Ramos (cell line): ENCODE measurements around the gene EGFL6.
"Not testable (repeated sequence)": the region's sequence is repeated elsewhere in the genome, so short reads cannot be mapped to it uniquely, and the experiment has no call there.

Experiments
- in situ Hi-C: fragments of 300-500 bp; cut with MboI; formaldehyde crosslinking; loops from one replicate; pipeline ENCODE4 v1.14.3; 2022; ENCODE audit warnings: low sequenced_read_pairs; ENCODE audit not compliant: unreplicated experiment

EGFL6 gene

DNA sequence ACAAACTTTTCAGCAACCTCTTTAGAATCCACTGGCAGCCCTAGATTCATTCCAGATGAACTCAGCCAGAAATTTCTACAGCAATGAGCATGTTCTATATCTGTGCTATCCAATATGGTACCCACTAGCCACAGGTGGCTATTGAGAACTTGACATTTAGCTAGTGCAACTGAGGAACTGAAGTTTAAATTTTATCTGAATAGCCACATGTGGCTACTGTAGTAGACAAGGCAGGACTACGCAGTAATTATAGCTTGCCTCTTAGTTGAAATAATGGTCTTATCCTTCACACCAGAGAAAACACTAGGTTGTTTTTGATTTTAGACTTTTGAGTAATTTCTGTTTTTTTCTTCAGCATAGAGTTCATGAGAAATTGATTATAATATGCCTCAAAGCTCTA lies 80.9 kb downstream of the EGFL6 start:
- in situ Hi-C loops, result loop anchor here (10.0 kb wide), 2 partner anchors 146 to 384 kb away; no protein-coding TSS in a partner anchor

DNA sequence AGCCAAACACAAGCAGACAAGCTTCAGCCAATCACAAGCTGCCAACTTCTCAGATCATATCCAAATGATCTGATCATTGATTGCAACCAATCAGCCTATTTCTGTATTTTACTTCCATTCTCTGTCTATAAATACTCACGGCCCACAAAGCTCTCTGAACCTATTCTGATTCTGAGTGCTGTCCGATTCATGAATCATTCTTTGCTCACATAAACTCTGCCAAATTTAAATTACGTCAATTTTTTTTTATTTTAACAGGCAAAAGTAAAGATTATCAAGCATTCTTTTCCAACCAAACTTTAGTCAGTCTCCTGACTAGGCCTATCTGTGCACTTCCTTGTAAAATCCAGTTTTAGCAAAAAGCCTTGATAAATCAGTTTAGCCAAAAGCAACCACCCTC lies 81.7 kb downstream of the EGFL6 start:
- in situ Hi-C loops, result loop anchor here (10.0 kb wide), 2 partner anchors 146 to 384 kb away; no protein-coding TSS in a partner anchor

DNA sequence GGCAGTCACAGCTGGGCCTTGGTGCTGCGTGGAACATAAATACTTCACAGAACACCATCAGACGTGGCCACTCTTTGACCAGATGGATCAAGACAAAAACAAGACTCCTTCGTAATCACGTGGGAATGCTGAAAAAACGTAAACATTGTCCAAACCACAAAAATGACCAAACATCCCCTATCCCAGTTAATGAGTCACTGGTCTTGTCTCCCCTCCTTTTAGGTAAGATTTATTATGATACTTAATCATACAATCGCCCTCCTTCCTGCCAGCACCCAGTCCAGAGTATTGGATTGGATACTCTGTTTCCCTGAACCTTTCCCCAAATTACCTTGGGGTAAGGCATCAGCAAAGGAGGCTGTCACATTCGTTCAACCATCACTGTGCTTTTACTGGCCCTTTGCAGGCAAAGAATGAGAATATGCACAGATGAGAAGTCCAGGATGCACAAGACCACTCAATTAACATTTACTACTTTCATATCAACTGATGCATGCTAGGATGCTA lies 82.9 kb downstream of the EGFL6 start:
- in situ Hi-C loops, result loop anchor here (10.0 kb wide), 2 partner anchors 148 to 382 kb away; no protein-coding TSS in a partner anchor

DNA sequence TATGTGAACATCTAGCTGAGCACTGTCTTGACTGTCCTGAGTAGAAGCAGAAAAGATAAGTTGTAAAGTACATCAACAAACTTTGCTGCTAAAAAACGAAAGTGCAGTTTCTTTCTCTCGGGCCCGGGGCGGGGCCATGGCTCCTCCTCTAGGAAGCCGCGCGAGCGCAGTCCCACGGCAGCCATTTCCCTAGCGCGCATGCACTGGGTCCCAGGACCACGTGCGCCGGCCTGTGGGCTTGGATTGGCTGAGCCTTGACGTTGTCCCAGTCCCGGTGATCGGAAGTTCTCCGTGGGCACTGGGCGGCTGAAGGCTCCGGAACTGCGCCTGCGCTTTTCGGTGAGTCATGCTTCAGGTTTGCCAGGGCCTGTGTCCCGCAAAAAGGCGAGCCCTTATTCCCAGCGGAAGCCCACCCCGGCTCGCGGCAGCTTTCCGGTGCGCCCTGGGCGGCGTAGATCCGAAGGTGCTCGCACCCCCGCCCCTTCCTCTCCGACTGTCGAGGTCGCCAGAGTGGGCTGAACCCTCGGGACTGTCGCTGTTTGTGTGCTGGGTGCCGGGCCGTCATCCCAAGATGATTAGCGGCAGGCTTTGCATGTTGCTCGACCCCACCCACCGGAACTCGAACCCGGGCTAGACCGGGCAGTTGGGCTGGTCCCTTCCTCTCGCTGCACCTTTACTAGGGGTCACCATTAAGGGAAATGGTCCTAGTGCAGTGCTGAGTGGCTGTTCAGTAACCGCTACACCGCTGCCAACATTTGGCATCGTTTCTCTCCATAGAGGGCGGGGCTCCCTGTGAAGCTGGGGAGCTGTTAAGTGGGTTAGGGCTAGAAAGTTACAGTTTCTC lies 83.7 kb downstream of the EGFL6 start, which contains the start of gene TCEANC:
Gene TCEANC, plus strand, starts transcription at position 292 of the 844 bp plus-strand sequence. CDS start 9,368 bp downstream, outside the sequence.
- in situ Hi-C loops, result loop anchor here (10.0 kb wide), 2 partner anchors 148 to 382 kb away; no protein-coding TSS in a partner anchor

DNA sequence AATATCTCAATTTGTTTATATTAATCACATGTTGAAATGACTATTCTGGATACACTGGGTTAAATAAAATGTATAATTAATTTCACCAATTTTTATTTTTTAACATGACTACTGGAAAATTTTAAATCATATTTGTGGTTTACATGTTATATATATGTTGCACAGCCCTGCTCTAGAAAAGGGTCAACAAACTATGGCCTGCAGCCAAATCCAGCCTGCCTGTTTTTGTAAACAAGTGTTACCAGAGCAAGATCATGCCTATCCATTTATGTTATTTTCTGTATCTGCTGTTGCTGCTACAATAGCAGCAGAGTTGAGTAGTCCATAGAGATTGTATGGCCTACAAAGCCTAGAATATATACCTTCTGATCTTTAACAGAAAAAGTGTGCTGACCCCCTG lies 84.7 kb downstream of the EGFL6 start:
- in situ Hi-C loops, result loop anchor here (10.0 kb wide), 2 partner anchors 149 to 381 kb away; no protein-coding TSS in a partner anchor

DNA sequence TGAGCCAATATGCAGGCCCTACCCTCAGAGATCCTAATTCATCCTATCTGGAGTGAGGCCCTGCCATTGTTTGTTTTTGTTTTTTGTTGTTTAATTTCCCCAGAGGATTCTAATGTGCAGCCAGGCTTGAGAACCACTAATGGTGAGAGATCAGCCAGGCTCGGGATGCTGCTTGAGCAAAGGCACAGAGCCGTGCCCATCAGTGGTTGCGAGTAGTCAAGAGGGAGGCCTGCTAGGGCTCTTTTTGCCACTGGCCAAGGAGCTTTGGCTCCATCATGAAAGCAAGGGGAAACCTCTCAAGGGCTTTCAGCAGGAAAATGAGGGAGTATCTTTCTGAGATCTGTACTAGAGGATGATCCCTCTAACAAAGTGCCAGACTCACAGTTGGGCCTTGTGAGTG lies 86.3 kb downstream of the EGFL6 start:
- in situ Hi-C loops, result loop anchor here (10.0 kb wide), 2 partner anchors 151 to 379 kb away; no protein-coding TSS in a partner anchor

DNA sequence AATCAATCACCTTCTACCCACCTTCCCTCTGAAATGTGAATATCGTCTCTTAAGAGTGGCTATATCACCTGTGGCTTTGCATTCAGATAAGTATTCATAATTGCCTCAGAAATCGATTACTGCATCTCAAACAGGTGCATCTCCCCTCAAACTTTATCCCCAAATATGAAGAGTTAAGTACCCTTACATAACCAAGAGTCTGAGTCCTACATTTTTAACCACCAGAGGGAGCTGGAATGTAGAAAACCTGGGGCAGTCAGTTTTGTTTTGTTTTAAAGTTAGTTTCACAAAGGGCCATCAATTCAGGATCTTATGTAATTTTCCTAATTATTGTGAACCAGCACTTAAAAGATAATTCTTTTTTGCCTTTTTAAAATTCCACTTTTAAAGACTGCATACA lies 89.2 kb downstream of the EGFL6 start:
- in situ Hi-C loops, result loop anchor here (10.0 kb wide), 2 partner anchors 154 to 376 kb away; no protein-coding TSS in a partner anchor

DNA sequence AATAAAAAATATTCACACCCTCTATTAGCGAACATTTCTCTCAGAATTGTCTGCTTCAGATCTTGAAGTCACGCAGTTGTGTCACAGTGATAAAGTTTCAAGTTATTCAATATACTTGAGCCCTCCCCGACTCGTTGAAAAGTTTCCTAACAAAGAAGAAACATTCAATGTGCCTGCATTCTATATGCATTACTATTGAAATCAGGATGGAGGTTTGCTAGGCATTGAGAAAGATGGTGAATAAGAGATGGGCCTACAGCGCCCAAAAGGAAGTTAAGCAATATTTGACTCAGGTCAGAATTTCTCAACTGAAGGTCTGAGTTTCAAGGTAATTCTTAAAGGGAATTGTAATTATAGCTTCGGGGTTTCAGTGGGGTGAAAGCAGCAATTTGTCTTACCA lies 89.7 kb downstream of the EGFL6 start:
- in situ Hi-C loops, result loop anchor here (10.0 kb wide), 2 partner anchors 154 to 376 kb away; no protein-coding TSS in a partner anchor

DNA sequence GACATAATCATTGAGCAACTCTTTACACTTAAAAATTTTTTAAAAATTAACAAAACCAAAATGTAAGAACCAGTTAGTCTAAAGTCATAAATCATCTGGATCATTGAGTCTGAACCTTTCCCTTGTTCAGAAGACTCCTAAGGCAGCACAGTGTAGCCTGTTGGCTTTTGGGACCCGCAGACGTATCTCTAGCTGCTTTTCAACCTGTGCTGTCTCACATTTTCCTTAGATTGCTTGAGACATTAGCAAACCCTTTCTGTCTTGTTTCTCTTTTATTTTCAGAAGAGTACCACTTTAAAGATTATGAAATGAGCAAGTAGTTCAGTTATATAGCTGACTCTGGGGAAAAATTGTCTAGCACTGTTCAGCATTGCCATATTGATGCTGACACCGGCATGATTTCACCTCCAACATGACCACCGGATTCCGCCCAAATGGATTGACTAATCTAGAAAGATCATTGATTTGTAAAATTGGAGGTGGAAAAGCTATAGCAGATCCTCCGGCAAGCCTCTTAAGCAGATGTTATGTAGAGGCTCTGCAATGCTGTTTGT lies 92.4 kb downstream of the EGFL6 start:
- in situ Hi-C loops, result loop anchor here (10.0 kb wide), 1 partner anchor 83 kb away; no protein-coding TSS in a partner anchor

DNA sequence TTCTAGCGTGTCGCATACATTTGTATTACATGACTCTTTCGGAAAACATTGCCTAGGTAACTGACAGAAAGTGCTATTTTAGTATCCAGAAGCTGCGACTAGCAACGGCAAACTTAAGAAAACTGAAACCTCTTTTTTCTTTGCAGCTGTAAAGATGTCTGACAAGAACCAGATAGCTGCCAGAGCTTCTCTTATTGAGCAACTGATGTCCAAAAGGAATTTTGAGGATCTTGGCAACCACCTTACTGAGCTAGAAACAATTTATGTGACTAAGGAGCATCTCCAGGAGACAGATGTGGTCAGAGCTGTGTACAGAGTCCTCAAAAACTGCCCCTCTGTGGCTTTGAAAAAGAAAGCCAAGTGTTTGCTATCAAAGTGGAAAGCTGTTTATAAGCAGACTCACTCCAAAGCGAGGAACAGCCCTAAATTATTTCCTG lies 93.0 kb downstream of the EGFL6 start:
- in situ Hi-C loops, result loop anchor here (10.0 kb wide), 1 partner anchor 82 kb away; no protein-coding TSS in a partner anchor

DNA sequence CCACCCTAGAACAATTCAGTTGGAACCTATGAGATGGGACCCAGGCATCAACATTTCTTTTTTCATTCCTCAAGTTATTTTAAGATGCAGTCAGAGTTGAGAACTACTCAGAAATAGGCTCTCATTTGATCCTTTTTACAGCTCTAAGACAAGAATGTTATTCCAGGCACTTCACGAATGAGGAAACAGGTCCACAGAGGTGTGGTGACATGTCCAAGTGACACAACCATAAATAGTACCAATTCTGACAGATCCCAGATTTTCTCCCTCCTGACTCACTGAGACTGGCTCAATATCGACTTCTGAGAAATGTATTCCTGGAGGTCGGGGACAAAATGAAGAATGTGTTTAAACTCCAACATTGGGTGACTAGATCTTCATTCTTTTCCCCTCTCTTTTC lies 94.6 kb downstream of the EGFL6 start:
- in situ Hi-C loops, result loop anchor here (10.0 kb wide), 1 partner anchor 81 kb away; no protein-coding TSS in a partner anchor

DNA sequence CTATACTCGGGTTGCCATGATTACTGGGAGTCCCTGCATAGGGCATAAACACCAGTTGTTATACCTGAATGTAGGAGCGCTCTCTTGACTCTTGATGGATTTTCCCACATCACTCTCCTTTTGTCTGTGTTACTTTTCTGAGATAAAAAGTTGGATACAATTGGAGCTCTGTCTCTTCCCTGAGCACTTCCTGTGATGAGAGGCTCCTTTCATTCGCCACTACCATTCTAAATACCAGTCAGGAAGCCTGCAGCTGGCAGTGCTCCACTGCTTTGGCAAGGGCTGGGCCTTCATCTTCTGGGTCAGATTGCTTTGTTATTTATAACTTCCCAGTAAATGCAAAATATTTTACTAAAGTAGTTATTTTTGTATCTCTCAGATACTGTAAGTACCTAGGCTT lies 97.4 kb downstream of the EGFL6 start:
- in situ Hi-C loops, result loop anchor here (10.0 kb wide), 1 partner anchor 78 kb away; no protein-coding TSS in a partner anchor

DNA sequence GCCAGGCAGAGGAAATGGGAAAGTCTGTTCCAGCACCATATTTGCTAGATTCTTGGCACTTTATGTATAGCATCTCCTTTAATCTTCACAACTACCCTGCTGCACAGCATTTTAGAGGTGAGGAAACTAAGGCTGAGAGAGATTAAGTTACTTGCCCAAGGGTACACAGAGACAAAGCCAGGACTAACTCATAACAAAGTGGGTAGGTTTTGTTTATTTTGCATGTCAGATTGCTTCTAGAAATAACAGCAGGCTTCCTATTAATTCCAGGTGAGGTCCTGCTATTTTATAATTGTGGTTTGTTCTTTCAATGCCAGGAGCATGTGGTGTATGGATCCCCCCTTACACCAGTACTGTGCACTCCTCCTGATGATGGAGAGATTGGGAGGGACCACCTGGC lies 98.5 kb downstream of the EGFL6 start:
- in situ Hi-C loops, result loop anchor here (10.0 kb wide), 1 partner anchor 77 kb away; no protein-coding TSS in a partner anchor

DNA sequence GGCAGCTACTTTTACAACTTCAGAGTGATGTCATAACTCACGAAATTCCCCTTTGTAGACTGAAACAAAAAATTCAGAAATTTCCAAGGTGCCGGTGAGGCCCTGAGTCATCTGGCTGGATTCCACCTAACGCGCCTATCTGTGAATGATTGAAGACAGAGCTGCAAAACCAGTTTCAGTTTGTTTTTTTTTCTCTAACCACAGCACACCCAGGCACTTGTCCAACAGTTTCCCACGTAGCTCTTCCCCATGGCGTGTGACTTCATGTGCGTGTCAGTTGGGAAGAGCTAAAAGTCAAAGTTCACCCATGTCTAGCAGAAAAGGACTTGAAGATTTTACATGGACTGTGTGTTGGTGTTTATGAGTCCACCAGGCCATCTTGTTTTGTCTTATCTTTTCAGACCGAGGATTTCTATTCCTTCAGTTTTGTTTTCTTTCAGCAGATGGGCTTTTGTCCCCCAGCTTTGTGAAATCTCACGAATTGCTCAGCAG lies 99.9 kb downstream of the EGFL6 start:
- in situ Hi-C loops, result loop anchor here (10.0 kb wide), 1 partner anchor 76 kb away; no protein-coding TSS in a partner anchor

DNA sequence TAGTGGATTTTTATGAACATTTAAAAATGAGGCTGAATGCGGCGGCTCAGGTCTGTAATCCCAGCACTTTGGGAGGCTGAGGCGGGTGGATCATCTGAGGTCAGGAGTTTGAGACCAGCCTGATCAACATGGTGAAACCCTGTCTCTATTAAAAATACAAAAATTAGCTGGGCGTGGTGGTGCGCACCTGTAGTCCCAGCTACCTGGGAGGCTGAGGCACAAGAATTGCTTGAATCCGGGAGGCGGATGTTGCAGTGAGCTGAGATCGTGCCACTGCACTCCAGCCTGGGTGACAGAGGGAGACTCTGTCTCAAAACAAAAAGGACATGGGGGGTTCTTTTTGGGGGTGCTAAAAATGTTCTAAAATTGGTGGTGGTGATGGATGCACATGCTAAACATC lies 100.4 kb downstream of the EGFL6 start:
- in situ Hi-C loops, result loop anchor here (10.0 kb wide), 1 partner anchor 75 kb away; no protein-coding TSS in a partner anchor

DNA sequence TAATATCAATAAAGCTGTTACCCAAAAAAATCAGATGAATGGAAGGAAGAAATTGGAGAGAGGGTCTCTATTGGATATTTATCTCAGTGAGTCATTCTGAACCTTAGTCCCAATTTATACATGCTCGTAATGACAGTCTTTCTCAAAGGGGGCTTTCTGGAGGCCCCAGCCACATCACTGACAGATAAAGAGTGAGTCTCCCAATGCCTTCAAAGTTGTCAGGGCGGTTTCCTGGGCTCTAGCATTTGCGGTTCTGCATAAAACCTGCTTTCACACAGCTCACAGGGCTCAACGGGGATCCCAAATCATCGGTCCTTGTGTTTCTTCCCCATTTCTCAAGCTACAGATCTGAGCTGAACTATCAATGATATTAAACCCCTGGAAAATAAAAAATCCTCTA lies 100.8 kb downstream of the EGFL6 start:
- in situ Hi-C loops, result no loop called here

DNA sequence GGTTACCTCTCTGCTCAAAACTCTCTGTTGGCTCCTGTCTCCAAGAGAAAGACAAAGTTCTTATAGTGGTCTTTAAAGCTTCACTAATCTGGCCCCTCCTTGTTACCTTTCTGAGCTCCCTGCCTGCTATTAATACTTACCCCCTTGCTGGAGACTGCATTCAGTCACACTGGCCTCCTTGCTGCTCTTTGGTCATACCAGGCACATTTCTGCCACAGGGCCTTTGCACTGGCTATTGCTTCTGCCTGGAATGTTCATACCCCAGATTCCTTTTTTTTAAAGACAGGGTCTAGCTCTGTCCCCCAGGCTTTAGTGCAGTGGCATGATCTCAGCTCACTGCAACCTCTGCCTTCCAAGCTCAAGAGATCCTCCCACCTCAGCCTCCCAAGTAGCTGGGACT lies 103.6 kb downstream of the EGFL6 start:
- in situ Hi-C loops, result no loop called here

DNA sequence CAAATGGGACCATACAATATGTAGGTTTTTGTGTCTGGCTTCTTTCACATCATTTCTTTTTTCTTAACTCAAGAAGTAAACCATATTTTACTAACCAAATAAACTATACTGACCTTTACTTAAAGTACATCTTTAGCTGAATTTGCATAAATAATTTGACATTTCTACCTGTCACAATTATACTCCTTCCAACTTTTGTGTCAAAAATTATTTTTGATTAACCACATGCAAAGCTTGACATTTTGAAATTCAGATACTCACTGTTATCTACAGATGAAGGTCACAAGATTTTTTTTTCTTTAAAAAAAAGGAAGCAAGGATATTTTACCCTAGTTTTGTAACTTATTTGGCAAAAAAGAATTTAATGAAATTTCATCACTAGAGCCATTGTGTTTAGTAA lies 107.5 kb downstream of the EGFL6 start:
- in situ Hi-C loops, result no loop called here

DNA sequence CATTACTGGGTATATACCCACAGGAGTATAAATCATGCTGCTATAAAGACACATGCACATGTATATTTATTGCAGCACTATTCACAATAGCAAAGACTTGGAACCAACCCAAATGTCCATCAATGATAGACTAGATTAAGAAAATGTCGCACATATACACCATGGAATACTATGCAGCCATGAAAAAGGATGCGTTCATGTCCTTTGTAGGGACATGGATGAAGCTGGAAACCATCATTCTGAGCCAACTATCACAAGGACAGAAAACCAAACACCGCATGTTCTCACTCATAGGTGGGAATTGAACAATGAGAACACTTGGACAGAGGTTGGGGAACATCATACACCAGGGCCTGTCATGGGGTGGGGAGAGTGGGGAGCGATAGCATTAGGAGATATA lies 110.3 kb downstream of the EGFL6 start:
- in situ Hi-C loops, result not testable (repeated sequence)

DNA sequence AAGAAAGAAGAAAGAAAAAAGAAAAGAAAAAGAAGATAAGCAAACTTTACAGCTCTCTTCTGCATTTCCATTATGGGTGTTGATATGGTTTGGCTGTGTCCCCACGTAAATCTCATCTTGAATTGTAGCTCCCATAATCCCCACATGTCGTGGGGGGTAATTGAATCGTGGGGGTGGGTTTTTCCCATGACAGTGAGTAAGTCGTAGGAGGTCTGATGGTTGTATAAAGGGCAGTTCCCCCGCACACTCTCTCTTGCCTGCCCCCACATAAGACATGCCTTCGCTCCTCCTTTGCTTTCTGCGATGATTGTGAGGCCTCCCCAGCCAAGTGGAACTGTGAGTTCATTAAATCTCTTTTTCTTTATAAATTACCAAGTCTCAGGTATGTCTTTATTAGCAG lies 112.2 kb downstream of the EGFL6 start:
- in situ Hi-C loops, result no loop called here
